Pons (tissue), 1 donor: ENCODE measurements around the gene CXCL3.
"Not testable (repeated sequence)": the region's sequence is repeated elsewhere in the genome, so short reads cannot be mapped to it uniquely, and the experiment has no call there.

Experiments used
- DNase-seq: peaks from one replicate; pipeline ENCODE4 v3.0.0-alpha.2; 2016; ENCODE audit warnings: low spot score

CXCL3 gene

GRCh38 chr4:74038425-74039314, at the start of gene CXCL3:
CXCL3 (minus strand) TSS chr4:74038689; CDS start chr4:74038611, 78 bp downstream.
- peak; percentile 15 for DNase-seq

- no peak for DNase-seq
Measured at GRCh38 chr4:74087481-74087880, 49.0 kb upstream of the CXCL3 start.

GRCh38 chr4:74085669-74086068, 47.2 kb upstream of the CXCL3 start:
- DNase-seq: no peak

GRCh38 chr4:74084984-74085383, 46.5 kb upstream of the CXCL3 start:
- no peak for DNase-seq

GRCh38 chr4:74083546-74083945, 45.1 kb upstream of the CXCL3 start:
- no peak for DNase-seq

GRCh38 chr4:74081035-74081434, 42.5 kb upstream of the CXCL3 start:
- no peak for DNase-seq

GRCh38 chr4:74080351-74080750, 41.9 kb upstream of the CXCL3 start:
- not testable (repeated sequence) for DNase-seq

GRCh38 chr4:74079024-74079423, 40.5 kb upstream of the CXCL3 start:
- DNase-seq: not testable (repeated sequence)

GRCh38 chr4:74073358-74073757, 34.9 kb upstream of the CXCL3 start:
- no peak for DNase-seq

- DNase-seq: no peak
Measured at GRCh38 chr4:74072739-74073138, 34.2 kb upstream of the CXCL3 start.

- DNase-seq: no peak
Measured at GRCh38 chr4:74067586-74067985, 29.1 kb upstream of the CXCL3 start.

- no peak for DNase-seq
Measured at GRCh38 chr4:74066232-74066631, 27.7 kb upstream of the CXCL3 start.

- no peak for DNase-seq
Measured at GRCh38 chr4:74065115-74065642, 26.7 kb upstream of the CXCL3 start.

GRCh38 chr4:74063859-74064258, 25.4 kb upstream of the CXCL3 start:
- DNase-seq: no peak

GRCh38 chr4:74062953-74063352, 24.5 kb upstream of the CXCL3 start:
- no peak for DNase-seq

- no peak for DNase-seq
Measured at GRCh38 chr4:74061430-74061829, 22.9 kb upstream of the CXCL3 start.

GRCh38 chr4:74059161-74059829, 20.8 kb upstream of the CXCL3 start:
- no peak for DNase-seq

GRCh38 chr4:74058048-74058651, 19.7 kb upstream of the CXCL3 start:
- DNase-seq: no peak

GRCh38 chr4:74057588-74057987, 19.1 kb upstream of the CXCL3 start:
- no peak for DNase-seq

- no peak for DNase-seq
Measured at GRCh38 chr4:74056858-74057562, 18.5 kb upstream of the CXCL3 start.

GRCh38 chr4:74056114-74056857, 17.8 kb upstream of the CXCL3 start:
- DNase-seq: no peak
